HepG2 (cell line): ENCODE results near the gene C21orf58. TPM values are rescaled to one million over a fixed set of nuclear protein-coding genes. Genes with fewer than 3 reads are reported as not detected.

Experiments used
- CHD2 ChIP-seq: IDR thresholded peaks from 2 replicates; pipeline ENCODE4 v1.6.1; 2011; ENCODE audit warnings: low read depth, low read length, improper control_type of control experiment
- CREM ChIP-seq, 2 experiments: sonication (generic) in 1 of 2; formaldehyde crosslinking in 1 of 2; IDR thresholded peaks; 2 replicates each; pipeline versions ENCODE4 v1.4.0 to v1.6.1; 2016 to 2020; ENCODE audit warnings: antibody characterized with exemption in 1 of 2, mild to moderate bottlenecking in 1 of 2, missing genetic modification reagents in 1 of 2
- FOXO1 ChIP-seq: sonication (generic); formaldehyde crosslinking; IDR thresholded peaks from 2 replicates; pipeline ENCODE4 v1.4.0; 2020; ENCODE audit warnings: missing genetic modification reagents
- GTF3A ChIP-seq: sonication (generic); formaldehyde crosslinking; conservative IDR thresholded peaks from 2 replicates; pipeline ENCODE4 v1.4.0; 2020; ENCODE audit warnings: mild to moderate bottlenecking, missing genetic modification reagents
- HNF4G ChIP-seq, 2 experiments: sonication (generic) in 1 of 2; formaldehyde crosslinking in 1 of 2; IDR thresholded peaks; 2 replicates each; pipeline versions ENCODE4 v1.4.0 to v1.6.1; 2011 to 2020; ENCODE audit warnings: borderline replicate concordance in 2 of 2, low read depth in 2 of 2, mild to moderate bottlenecking in 2 of 2, low read length in 1 of 2, missing genetic modification reagents in 1 of 2, moderate library complexity in 1 of 2
- HOXD1 ChIP-seq: sonication (generic); formaldehyde crosslinking; IDR thresholded peaks from 2 replicates; pipeline ENCODE4 v1.5.0; 2020; ENCODE audit warnings: missing genetic modification reagents
- KDM4B ChIP-seq: sonication (generic); formaldehyde crosslinking; IDR thresholded peaks from 2 replicates; pipeline ENCODE4 v1.4.0; 2020; ENCODE audit warnings: missing genetic modification reagents
- MED8 ChIP-seq: sonication (generic); formaldehyde crosslinking; IDR thresholded peaks from 2 replicates; pipeline ENCODE4 v1.8.1; 2023; ENCODE audit warnings: mild to moderate bottlenecking, missing genetic modification reagents; ENCODE audit not compliant: insufficient replicate concordance
- NCOA5 ChIP-seq: sonication (generic); formaldehyde crosslinking; IDR thresholded peaks from 2 replicates; pipeline ENCODE4 v1.4.0; 2020; ENCODE audit warnings: missing genetic modification reagents
- NONO ChIP-seq, 2 experiments: fragments of 450-650 bp in 1 of 2; sonication (generic) in 1 of 2; formaldehyde crosslinking in 1 of 2; IDR thresholded peaks in 1 of 2; conservative IDR thresholded peaks in 1 of 2; 2 replicates each; pipeline versions ENCODE4 v1.6.1 to v1.8.0; 2017 to 2022; ENCODE audit warnings: mild to moderate bottlenecking in 1 of 2, missing genetic modification reagents in 1 of 2, moderate library complexity in 1 of 2
- POLR2G ChIP-seq: fragments of 200-400 bp; formaldehyde crosslinking; IDR thresholded peaks from 2 replicates; pipeline ENCODE4 v1.6.1; 2018; ENCODE audit warnings: mild to moderate bottlenecking, low read depth, low read length, moderate library complexity
- TBX3 ChIP-seq: fragments of 450-650 bp; IDR thresholded peaks from 2 replicates; pipeline ENCODE4 v1.6.1; 2017; ENCODE audit warnings: antibody characterized with exemption, mild to moderate bottlenecking, inconsistent platforms, borderline replicate concordance
- YEATS4 ChIP-seq: sonication (generic); formaldehyde crosslinking; IDR thresholded peaks from 2 replicates; pipeline ENCODE4 v1.4.0; 2020; ENCODE audit warnings: missing genetic modification reagents, borderline replicate concordance
- ZBTB4 ChIP-seq: sonication (generic); formaldehyde crosslinking; IDR thresholded peaks from 2 replicates; pipeline ENCODE4 v1.4.0; 2020; ENCODE audit warnings: missing genetic modification reagents, mild to moderate bottlenecking, borderline replicate concordance
- ZMYM4 ChIP-seq: sonication (generic); formaldehyde crosslinking; IDR thresholded peaks from 2 replicates; pipeline ENCODE4 v1.8.1; 2023; ENCODE audit warnings: mild to moderate bottlenecking, missing genetic modification reagents
- ZNF136 ChIP-seq: sonication (generic); formaldehyde crosslinking; IDR thresholded peaks from 2 replicates; pipeline ENCODE4 v1.8.1; 2022; ENCODE audit warnings: low read depth, mild to moderate bottlenecking, moderate library complexity, missing genetic modification reagents
- ZNF574 ChIP-seq: sonication (generic); formaldehyde crosslinking; IDR thresholded peaks from 2 replicates; pipeline ENCODE4 v1.4.0; 2020; ENCODE audit warnings: missing genetic modification reagents
- ZSCAN25 ChIP-seq: sonication (generic); formaldehyde crosslinking; IDR thresholded peaks from 2 replicates; pipeline ENCODE4 v1.8.0; 2022; ENCODE audit warnings: mild to moderate bottlenecking, missing genetic modification reagents
- polyA plus RNA-seq, 8 experiments: library from polyadenylated mRNA; depleted of rRNA in 3 of 8; stranded (reverse) in 7 of 8; unstranded in 1 of 8; fragments of >200 nt; fragmentation: Illumina TruSeq in 4 of 8; extraction: Trizol in 4 of 8; gene quantifications; 2 replicates each; pipeline versions ENCODE4 v1.2.1 to v1.2.3, GENCODE V29; 2011 to 2016; ENCODE audit warnings: low read depth in 4 of 8, missing spikeins in 1 of 8, mixed read lengths in 1 of 8; ENCODE audit not compliant: insufficient read depth in 1 of 8
- total RNA-seq, 5 experiments: library from RNA; depleted of rRNA; stranded (reverse); fragments of >200 nt; fragmentation: Illumina TruSeq; extraction: Trizol; gene quantifications; 2 replicates each; pipeline ENCODE4 v1.2.3, GENCODE V29; 2016; ENCODE audit warnings: low read depth in 1 of 5
- TF ChIP-seq, protein P1 (sequence below): sonication (generic); formaldehyde crosslinking; IDR thresholded peaks from 2 replicates; pipeline ENCODE4 v1.5.0; 2020; ENCODE audit warnings: mild to moderate bottlenecking, missing genetic modification reagents, moderate library complexity

Gene C21orf58
- total and polyA plus RNA-seq, 2 of the 13 experiments (the other 11 are each of a cell fraction or from before 2014, with no cell fraction given), result 3.5 to 6.8 TPM

DNA sequence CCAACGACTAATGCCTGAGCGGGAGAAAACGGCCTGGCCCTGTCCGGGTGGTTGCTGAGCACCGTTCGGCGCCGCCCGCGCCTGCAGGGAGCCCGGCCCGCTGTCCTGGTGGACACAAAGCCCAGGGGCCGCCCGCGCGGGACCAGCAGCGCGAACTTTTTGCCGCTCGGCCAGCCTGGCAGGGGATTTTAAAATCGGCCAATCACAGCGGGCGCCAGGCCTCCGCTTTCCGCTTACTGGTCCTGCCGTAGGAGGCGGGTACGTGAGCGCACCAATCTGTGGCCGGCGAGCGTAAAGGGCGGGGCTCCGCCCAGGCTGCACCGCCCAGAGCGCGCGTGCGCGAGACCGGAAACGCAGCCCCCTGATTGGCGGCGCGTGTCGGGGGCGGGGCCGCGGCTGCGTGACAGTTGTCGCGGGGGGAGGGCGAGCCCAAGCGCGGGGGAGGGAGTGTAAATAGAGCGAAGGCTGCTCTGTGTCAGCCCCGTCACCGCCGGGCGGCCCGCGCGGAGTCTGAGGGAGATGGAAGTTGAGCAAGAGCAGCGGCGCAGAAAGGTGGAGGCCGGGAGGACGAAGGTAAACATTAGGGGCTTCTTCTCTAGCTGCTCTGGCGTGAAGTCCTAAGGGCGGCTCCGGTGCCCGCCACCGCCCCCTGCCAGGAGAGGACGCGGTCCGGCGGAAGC, at the start of gene C21orf58, which contains the start of gene PCNT (continued):
- TF ChIP-seq NONO (IDR thresholded peaks at IDR 0.05) (no peak), NONO (CRISPR knock-in tag; conservative IDR thresholded peaks at IDR 0.05) (peak; percentile 56; the same call in 1 of the 2 replicates), ZNF136 (CRISPR knock-in tag) (no peak), POLR2G (peak; percentile 89), KDM4B (CRISPR knock-in tag) (no peak), HOXD1 (CRISPR knock-in tag) (no peak), CREM (IDR thresholded peaks at IDR 0.05) (no peak), CREM (CRISPR knock-in tag; IDR thresholded peaks at IDR 0.05) (no peak), ZSCAN25 (CRISPR knock-in tag) (no peak), ZMYM4 (peak; percentile 50; the same call in 1 of the 2 replicates), HNF4G (IDR thresholded peaks at IDR 0.05; ENCODE audit: borderline replicate concordance, low read depth, low read length) (no peak), HNF4G (CRISPR knock-in tag; IDR thresholded peaks at IDR 0.05; ENCODE audit: borderline replicate concordance, low read depth) (0 out of 2 replicates have a peak, but pooled peaks have one; percentile 3), GTF3A (CRISPR knock-in tag) (no peak), ZBTB4 (CRISPR knock-in tag) (no peak), YEATS4 (CRISPR knock-in tag) (peak; percentile 95; the same call in 1 of the 2 replicates), MED8 (peak; percentile 54), FOXO1 (CRISPR knock-in tag) (no peak), NCOA5 (CRISPR knock-in tag) (no peak), ZNF574 (CRISPR knock-in tag) (peak; percentile 56; the same call in 1 of the 2 replicates), CHD2 (peak; percentile 41; the same call in 1 of the 2 replicates), TBX3 (no peak)
- TF ChIP-seq, protein P1, sequence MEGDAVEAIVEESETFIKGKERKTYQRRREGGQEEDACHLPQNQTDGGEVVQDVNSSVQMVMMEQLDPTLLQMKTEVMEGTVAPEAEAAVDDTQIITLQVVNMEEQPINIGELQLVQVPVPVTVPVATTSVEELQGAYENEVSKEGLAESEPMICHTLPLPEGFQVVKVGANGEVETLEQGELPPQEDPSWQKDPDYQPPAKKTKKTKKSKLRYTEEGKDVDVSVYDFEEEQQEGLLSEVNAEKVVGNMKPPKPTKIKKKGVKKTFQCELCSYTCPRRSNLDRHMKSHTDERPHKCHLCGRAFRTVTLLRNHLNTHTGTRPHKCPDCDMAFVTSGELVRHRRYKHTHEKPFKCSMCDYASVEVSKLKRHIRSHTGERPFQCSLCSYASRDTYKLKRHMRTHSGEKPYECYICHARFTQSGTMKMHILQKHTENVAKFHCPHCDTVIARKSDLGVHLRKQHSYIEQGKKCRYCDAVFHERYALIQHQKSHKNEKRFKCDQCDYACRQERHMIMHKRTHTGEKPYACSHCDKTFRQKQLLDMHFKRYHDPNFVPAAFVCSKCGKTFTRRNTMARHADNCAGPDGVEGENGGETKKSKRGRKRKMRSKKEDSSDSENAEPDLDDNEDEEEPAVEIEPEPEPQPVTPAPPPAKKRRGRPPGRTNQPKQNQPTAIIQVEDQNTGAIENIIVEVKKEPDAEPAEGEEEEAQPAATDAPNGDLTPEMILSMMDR, result no peak
